Stimulated activated CD8-positive, alpha-beta memory T cell treated with anti-CD3 and anti-CD28 coated beads, Interleukin-12 subunit alpha, Interleukin-12 subunit beta, amount 100 ng/mL, for 24 hours (primary cell): ENCODE data around the gene HEYL.

Experiments
- DNase-seq: peaks from one replicate; pipeline ENCODE4 v3.0.0-alpha.2; 2020; ENCODE audit errors: extremely low read depth

Gene HEYL

GRCh38 chr1:39639305-39640130, at the start of gene HEYL:
Gene HEYL, minus strand, starts transcription at chr1:39639643. Its CDS starts 18 bp downstream, at chr1:39639625.
- peak; percentile 33 for DNase-seq

- no peak for DNase-seq
Measured at GRCh38 chr1:39689214-39689613, 49.8 kb upstream of the HEYL start.

GRCh38 chr1:39688706-39689105, 49.3 kb upstream of the HEYL start:
- DNase-seq = no peak

- no peak for DNase-seq
Measured at GRCh38 chr1:39687243-39687642, 47.8 kb upstream of the HEYL start.

- DNase-seq = no peak
Measured at GRCh38 chr1:39685071-39685470, 45.6 kb upstream of the HEYL start.

- DNase-seq = no peak
Measured at GRCh38 chr1:39684313-39684664, 44.8 kb upstream of the HEYL start.

- DNase-seq = no peak
Measured at GRCh38 chr1:39683591-39684312, 44.3 kb upstream of the HEYL start.

GRCh38 chr1:39681999-39682398, 42.6 kb upstream of the HEYL start:
- DNase-seq = no peak

GRCh38 chr1:39681294-39681693, 41.9 kb upstream of the HEYL start:
- DNase-seq = no peak

- DNase-seq = no peak
Measured at GRCh38 chr1:39680751-39681150, 41.3 kb upstream of the HEYL start.

- DNase-seq = no peak
Measured at GRCh38 chr1:39679821-39680220, 40.4 kb upstream of the HEYL start.

- no peak for DNase-seq
Measured at GRCh38 chr1:39678889-39679288, 39.4 kb upstream of the HEYL start.

- DNase-seq = no peak
Measured at GRCh38 chr1:39677645-39678044, 38.2 kb upstream of the HEYL start.

- no peak for DNase-seq
Measured at GRCh38 chr1:39676948-39677548, 37.6 kb upstream of the HEYL start.

GRCh38 chr1:39675220-39675619, 35.8 kb upstream of the HEYL start:
- no peak for DNase-seq

- DNase-seq = no peak
Measured at GRCh38 chr1:39673215-39673614, 33.8 kb upstream of the HEYL start.

- no peak for DNase-seq
Measured at GRCh38 chr1:39672551-39672947, 33.1 kb upstream of the HEYL start.

- DNase-seq = no peak
Measured at GRCh38 chr1:39671793-39672550, 32.5 kb upstream of the HEYL start, which contains the start of gene NT5C1A. Gene NT5C1A, minus strand, starts transcription at chr1:39672107. Its CDS starts 69 bp downstream, at chr1:39672038.

GRCh38 chr1:39671433-39671792, 32.0 kb upstream of the HEYL start:
- DNase-seq = no peak

GRCh38 chr1:39670689-39671088, 31.2 kb upstream of the HEYL start:
- DNase-seq = no peak

- no peak for DNase-seq
Measured at GRCh38 chr1:39668894-39669293, 29.5 kb upstream of the HEYL start.

GRCh38 chr1:39668111-39668510, 28.7 kb upstream of the HEYL start:
- DNase-seq = no peak
